NCI-H2227 (cell line): Measurements from ENCODE around the gene ECM2.

Experiments used
- DNase-seq: peaks from one replicate; lab custom pipeline; 2025; ENCODE audit not compliant: unreplicated experiment; lab: John Stamatoyannopoulos, UW

The ECM2 gene

DNA sequence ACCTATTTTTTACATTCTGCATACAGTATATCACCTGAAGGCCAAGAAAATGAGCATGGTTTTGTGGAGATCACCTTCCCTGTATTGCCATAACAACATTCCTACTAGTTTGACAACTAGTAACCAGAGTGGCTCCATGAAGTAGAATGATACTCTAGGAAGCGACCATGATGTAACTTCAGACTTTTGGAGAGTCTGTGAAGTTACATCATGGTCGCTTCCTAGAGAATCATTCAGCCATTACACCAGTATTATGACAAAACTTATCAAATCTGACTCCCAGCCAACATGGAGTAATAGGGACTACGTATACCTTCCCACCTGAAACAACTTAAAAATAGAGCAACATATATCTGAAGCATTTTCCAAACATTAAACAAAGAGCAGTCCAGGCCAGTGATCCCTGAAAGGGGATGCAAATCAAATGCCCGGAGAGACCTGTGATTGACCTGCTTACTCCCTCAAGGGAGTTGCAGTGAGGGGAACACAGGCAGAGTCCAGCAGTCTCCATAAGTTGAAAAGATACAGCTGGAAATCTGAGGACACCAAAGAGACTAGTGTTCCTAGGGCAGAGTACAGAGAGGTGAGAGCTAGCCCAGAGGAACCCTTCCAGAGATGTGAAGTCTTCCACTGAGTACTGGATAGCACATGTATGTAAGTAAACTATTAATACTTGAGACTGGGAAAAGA, 7.8 kb downstream of the ECM2 start:
- DNase-seq: no peak

DNA sequence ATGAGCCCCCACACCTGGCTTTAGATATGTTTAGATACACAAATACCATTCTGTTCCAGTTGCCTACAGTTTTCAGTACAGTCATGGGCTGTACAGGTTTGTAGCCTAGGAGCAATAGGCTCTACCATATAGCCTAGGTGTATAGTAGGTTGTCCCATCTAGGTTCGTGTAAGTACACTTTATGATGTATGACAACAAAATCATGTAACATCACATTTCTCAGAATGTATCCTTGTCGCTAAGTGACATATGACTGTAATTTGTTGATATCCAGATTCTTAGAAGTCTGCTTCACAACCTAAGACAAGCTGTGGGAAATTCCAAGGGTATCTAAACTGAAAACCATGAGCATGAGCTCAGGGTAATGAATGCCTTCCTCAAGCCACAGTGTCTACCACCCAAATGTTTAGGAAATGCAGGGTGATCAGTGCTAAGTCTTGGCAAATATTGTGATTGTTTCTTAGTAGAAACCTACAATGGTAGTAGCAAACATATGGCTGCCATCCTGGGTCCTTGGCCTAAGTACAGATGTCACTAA, 8.4 kb downstream of the ECM2 start:
- DNase-seq: no peak

DNA sequence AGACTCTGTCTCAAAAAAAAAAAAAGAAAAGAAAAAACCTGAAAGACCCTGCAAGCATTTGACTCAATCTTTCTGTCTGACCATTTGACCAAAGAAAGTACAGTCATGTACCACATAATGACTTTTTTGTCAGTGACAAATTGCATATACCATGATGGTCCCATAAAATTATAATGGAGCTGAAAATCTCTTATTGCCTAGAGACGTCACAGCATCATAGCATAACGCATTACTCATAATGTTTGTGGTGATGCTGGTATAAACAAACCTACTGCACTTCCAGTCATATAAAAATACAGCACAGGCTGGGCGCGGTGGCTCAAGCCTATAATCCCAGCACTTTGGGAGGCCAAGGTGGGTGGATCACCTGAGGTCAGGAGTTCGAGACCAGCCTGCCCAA, 10.5 kb downstream of the ECM2 start:
- DNase-seq: no peak

DNA sequence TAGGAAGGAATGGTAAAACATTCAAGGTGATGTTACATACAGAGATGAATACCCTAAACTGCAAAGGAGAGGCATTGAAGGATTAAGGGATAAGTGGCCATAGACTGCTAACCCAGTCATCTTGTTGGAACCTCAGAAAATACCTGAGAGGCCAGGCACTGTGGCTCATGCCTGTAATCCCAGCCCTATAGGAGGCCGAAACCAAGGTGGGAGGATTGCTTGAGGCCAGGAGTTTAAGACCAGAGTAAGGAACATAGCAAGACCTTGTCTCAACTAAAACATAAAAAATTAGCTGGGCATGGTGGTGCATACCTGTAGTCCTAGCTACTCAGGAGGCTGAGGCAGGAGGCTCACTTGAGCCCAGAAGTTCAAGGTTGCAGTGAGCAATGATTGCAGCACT, 10.9 kb downstream of the ECM2 start:
- no peak for DNase-seq

DNA sequence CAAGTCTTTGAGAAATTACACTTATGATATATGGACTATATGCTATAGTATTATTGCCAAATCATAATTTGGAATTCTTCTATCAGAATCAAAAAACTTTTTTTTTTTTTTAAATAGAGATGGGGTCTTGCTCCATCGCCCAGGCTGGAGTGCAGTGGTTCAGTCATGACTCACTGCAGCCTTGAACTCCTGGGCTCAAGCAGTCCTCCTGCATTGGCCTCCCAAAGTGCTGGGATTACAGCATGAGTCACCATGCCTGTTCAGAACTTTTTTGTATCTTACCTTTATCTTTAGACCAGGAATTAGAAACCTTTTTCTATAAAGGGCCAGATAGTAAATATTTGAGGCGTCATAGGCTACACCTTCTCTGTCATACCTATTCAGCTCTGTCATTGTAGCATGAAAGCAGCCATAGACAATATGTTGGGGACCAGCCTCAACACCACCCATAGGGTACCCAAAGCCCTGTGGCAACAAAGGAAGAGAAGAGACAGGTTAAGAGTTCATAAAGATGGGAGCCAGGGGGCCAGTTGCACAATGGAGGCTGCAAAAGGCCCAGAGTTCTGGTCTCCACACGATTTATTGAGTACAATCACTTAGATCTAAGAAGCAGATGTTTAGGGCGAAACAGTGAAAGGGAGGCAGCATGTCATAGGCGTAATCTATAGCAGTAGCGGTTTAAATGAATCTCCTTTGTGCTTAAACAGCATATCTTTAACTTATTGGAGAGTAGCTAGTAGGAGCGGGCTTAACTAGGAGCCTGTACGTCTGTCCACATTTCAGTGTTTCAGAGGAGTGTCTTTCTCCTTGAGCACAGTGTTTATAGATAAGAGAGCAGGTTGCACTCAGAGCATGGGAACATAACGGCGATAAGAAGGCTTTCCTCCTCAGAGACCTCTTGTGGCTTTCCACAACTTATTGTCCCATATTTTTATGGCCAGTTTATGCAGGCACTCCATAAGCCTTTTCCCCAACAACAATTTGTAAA, 12.5 kb downstream of the ECM2 start:
- no peak for DNase-seq

DNA sequence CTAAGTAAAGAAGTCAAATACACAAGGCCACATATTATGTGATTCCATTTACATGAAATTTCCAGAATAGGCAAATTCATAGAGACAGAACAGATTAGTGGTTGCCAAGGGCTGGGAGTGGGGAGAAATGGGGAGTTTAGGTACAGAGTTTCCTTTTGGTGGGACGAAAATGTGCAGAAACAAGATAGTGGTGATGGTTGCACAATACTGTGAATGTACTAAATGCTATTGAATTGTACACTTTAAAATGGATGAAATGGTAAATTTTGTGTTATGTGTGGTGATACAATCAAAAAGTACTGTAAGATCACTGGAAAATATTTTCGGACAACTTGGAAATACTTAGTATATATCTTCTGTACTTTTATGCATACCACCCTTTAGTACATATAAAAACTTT, 15.0 kb downstream of the ECM2 start:
- DNase-seq: no peak

DNA sequence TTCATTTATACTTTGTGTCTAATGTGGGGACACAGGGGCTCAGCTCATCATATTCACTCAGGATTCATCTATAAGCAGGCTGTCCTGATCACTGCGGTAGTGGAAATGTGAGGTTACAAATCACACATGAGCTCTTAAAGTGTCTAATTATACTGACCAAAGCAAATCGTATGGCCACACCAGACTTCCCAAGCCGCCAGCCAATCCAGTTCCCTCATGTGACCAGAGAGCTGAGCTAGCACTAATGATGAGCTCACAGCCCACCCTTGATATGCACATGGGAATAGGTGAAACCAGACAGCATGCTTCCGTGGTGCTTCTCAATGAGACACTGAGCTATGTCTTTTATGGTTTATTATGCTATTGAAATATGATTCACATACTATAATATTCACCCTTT, 17.6 kb downstream of the ECM2 start:
- DNase-seq: no peak

DNA sequence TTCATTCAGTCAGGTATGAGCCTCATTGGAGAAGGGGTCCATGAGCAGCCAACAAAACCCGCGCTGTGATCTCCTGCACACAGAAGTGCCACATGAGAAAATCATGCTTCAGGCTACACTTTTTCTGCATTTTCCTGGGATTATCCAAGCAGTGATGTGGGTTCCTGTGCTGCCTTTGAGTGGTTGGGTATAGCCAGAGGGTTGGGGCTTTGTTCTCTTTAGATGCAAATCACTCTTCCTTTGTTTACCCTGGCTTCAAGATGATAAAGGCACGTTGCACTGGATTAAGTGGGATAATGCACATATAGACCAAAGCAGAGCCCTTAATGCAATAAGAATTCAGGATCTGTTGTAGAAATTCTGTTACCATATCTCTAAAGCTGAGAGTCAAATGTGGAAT, 18.7 kb downstream of the ECM2 start:
- no peak for DNase-seq

DNA sequence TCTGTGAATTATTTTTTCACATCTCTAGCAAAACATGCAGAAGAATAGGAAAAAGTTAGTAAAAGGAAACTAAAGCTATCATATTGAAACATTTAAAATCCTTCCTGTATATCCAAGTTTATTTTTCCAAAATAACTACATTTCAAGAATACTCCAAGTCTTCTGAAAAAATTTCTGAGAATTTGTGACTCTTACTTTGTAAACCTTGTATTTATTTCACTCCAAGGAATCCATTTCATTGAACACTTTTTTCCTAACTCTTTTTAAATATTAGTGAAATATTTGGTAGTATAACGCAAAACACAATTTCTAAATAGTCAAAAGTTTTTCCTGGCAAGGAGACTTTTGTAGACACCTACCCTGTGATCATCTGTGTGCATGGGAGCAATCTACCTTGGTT, 19.3 kb downstream of the ECM2 start:
- DNase-seq: no peak

DNA sequence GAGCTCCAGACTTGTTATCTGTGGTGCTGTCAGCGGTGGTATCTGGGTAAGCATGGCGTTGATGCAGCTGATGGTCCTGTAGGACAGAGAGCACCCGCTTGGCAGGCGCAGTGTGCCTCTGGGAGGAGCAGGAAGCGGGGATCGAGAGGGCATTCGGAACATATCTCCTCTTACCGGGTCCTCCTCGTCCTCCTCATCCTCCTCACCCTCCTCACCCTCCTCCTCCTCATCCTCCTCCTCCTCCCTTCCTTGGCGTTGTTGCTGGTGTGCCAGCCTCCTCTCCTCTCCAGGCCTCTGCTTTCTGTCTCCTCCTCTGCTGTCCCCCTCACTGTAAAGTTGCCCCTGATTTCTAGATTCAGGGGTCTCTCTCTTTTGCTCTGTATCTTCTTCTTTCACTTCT, 21.2 kb downstream of the ECM2 start:
- no peak for DNase-seq

DNA sequence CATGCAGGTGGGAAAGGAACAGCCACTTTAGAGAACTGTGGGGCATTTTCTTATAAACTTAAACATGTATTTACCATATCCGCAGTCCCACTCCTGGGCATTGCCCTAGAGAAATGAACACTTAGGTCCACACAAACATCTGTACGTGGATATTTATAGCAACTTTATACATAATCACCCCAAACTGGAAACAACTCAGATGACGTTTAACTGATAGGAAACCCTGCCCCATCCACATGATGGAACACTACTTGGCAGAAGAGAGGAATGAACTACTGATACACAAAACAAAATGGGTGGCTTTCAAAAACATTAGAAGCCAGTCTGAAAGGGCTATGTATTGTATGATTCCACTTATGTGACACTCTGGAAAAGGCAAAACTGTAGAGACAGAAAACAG, 22.4 kb downstream of the ECM2 start:
- no peak for DNase-seq

DNA sequence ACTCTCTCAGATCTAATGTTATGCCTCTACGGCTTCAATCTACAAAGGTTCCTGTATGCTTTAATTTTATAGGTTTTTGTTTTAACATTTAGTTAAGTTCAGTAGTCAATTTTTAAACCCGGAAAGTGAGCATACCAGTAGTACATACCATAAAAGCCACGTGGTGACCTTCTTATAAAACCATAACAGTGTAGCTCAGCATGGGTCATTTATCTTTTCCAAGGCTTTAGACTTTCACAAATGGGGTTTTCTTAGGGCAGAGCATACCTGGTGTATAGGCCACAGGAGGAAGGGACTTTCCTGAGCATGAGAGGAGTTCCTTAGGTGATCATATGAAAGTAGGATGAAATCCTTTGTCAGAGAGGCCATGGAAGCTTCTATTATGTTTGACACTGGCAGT, 23.2 kb downstream of the ECM2 start:
- DNase-seq: no peak

DNA sequence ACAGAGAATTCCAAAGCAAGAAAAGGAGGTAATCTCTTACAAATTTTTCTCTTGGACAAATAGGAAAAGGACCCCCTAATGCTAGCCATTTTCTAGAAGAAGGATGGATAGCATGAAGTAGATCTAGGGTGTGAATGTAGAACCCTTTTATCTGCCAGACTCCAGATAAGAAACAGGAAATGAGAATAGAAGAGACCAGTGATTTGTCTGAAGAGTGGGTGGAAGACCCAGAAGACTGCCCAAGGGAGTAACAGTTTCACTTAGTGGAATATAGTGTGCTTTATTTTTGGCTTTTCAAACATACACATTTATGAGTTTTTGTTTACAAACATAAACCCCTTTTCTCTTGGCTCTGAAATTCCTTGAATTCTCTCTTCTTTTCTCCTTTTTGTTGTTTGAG, 25.0 kb downstream of the ECM2 start:
- no peak for DNase-seq

DNA sequence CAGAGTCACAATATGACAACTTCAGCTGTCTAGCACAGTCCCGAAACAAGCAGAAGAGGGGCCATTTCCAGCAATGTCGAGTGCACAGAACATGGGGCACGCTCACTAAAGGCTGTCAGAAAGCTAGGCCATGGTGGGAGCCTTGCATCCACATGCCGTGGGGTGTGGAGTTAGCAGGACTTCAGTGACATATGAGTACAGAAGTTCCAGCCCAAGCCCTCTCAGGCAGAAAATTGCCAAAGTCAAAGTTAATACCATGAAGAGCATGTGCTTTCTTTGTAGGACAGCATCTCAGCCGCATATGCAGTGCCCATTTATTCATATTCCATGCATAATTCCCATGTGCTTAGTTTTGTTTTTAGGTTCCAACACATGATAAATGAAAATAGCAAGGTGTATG, 26.7 kb downstream of the ECM2 start:
- DNase-seq: no peak

DNA sequence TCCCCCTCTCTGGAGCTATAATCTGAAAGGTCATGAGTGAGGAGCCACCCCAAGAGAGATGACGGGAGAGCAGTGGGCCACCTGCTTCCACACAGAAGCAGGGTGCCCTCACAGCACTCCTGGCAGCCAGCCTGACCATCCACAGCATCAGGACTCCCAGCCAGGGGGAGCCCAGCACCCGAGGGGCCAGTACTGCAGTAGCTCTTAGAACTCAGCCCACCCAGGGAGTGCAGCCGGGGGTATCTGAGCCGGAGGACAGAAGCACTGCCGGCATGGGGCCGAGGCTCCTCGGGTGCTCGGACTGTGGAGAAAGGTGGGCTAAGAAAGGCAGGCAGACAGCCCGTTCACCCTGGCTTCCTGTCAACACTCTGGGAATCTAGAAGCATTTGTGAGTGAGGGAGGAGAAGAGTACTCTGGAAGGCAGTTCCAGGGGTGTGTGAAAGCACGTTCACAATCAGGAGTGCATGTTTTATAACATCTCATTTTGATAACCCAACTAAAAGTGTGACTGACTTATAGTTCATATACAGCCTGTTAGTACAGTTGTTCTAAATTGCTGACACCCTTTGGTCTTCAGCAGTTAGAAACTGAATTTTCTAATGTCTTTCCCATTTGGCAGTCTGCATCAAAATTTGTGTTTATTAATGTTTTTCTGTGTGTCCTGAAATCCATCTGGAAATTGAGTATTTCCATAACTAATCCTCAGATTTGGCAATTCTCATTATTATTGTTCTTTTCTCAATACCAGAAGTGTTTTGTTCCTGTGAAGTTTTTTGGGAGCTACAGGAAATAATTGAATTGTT, 27.6 kb downstream of the ECM2 start:
- no peak for DNase-seq

DNA sequence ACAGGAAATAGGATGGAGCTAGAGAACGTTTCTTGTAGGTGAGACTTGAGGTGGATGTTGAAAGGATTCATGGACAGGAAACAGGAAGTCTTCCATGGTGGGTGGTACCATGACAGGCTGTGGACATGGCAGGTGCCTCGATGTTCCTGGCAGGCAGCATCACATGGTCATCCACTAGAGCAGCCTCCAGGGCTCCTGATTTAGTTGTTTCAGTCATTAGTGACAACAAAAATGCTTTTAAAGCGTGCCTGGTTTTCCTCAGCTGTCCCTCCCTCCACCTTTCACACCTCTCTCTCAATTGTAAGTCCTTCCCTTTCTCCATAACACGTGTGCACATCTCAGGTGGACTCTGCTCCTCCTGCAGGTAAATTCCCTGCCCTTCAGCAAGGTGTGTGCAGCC, 28.3 kb downstream of the ECM2 start:
- DNase-seq: no peak

DNA sequence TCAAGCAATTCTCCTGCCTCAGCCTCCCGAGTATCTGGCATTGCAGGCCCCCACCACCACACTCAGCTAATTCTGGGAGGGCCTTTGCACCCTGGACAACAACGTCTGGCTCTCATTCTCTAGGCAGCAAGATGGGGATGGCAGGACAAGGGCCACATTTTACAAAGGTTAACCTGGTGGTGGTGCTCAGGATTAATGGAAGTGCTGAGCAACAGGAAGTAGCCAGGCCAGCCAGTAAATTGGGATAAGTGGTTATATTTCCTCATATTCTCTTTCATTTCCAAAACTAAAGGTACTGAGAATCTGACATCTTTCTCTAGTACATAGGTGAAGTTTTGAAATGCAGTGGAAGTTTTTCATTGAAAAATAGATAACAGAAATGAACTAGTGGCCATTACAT, 28.8 kb downstream of the ECM2 start:
- no peak for DNase-seq

DNA sequence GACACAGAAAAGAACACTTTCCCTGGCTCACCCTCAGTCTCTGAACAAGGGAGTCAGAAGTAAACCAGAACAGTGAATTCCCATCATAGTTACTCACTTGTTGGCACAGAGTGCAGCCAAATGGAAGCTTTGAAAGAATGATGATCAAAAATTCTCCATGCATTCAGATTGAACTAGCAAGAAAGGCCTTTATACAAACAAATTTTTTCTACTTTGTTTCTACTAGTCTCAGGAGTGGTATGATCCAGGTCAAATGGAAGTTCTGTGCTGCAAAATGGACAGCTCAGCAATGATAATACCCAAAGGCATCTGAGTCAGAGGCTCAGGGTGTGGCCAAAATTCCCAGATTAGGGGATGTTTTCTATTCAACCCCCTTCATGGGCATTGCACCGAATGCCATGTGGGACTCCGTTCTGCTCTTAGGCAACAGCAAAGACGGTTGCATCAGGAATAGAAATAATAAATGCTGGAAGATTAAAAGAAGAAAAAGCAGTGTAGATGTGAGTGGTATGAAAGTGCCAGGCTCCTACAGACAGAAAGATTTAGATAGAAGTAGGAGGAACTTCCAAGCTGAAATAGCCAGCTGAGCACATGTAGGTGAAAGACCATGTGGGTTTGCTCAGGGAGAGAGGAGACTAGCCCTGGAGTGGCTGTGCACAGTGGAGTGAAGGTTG, 29.5 kb downstream of the ECM2 start:
- no peak for DNase-seq

DNA sequence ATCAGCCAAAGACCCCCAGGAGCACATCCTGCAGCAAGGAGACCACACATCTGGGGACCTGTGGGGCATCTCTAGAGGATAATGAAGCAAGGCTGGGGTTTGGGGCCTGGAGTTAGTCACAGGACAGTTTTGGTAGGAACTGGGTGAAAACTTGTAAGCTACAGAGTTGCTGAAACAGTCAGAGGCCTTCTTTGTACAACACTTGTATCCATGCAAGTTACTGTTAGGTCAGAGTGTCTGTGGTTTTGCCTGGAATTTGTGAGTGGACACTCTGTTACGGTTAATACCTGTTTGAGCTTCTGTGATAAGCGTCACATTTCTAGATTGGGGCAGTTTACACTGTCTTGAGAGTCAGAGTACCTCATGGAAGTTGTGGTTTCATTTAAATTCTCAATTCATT, 30.9 kb downstream of the ECM2 start:
- DNase-seq: no peak

DNA sequence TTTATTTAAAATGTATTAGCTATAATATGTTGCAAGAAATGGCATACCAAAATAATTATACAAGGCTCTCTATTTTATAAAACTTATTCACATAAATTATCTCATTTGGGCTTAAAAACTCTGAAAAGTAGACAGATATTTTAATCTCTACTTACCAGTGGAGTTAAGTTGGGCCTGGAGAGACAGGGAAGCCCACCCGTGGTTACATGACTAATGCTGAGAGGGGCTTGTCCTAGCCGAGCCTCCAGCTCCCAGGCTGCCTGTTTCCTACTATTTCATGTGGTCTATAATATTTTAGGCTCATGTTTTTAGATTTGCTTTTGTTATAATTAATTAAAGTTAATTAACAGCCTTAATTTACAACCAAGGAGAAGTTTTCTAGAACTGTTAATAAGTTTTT, 32.6 kb downstream of the ECM2 start:
- DNase-seq: no peak
